Muscle of leg (tissue), 11 donors: ENCODE data around the gene DDAH2. TPM values are rescaled to one million over a fixed set of nuclear protein-coding genes. Genes with fewer than 3 reads are reported as not detected.
"Not testable (repeated sequence)": the region's sequence is repeated elsewhere in the genome, so short reads cannot be mapped to it uniquely, and the experiment has no call there.

ENCODE experiments used
- DNase-seq: peaks from one replicate; pipeline ENCODE4 v3.0.0; 2013
- H3K27ac ChIP-seq: one replicate; pipeline ENCODE4 v1.5.1; 2013; ENCODE audit warnings: mild to moderate bottlenecking, low read length, control low read depth
- H3K27me3 ChIP-seq: one replicate; pipeline ENCODE4 v1.6.1; 2013; ENCODE audit warnings: low read length; ENCODE audit not compliant: control insufficient read depth, insufficient read depth
- H3K36me3 ChIP-seq: one replicate; pipeline ENCODE4 v1.6.1; 2013; ENCODE audit warnings: low read length; ENCODE audit not compliant: control insufficient read depth, insufficient read depth
- H3K4me1 ChIP-seq: one replicate; pipeline ENCODE4 v1.6.1; 2013; ENCODE audit warnings: low read length; ENCODE audit not compliant: control insufficient read depth, insufficient read depth
- H3K4me3 ChIP-seq: one replicate; pipeline ENCODE4 v1.5.1; 2013; ENCODE audit warnings: low read length, control low read depth
- H3K9me3 ChIP-seq: replicated peaks from 2 replicates; pipeline ENCODE4 v1.6.1; 2013; ENCODE audit warnings: low read depth, low read length; ENCODE audit not compliant: control insufficient read depth
- WGBS: methylation state at CpG from one replicate; pipeline ENCODE4 v1.1.5; 2013; ENCODE audit warnings: missing lambda C conversion rate; ENCODE audit not compliant: insufficient coverage; 5-methylcytosine and 5-hydroxymethylcytosine counted together
- polyA plus RNA-seq, 8 donors: library from polyadenylated mRNA; unstranded; fragments of 120-200 nt; gene quantifications; one replicate each; pipeline versions ENCODE4 v1.2.1 to v1.2.3, GENCODE V29; 2013; ENCODE audit warnings: inconsistent platforms in 1 of 8, low replicate concordance in 1 of 8; ENCODE audit not compliant: insufficient read length in 8 of 8, insufficient read depth in 1 of 8
- total RNA-seq: library from RNA; stranded (reverse); fragments of 120-200 nt; gene quantifications from one replicate; pipeline ENCODE4 v1.2.4, GENCODE V29; 2013

DDAH2 gene
- total and polyA plus RNA-seq, 9 donors: 101 to 147 (median 133) TPM

DNA sequence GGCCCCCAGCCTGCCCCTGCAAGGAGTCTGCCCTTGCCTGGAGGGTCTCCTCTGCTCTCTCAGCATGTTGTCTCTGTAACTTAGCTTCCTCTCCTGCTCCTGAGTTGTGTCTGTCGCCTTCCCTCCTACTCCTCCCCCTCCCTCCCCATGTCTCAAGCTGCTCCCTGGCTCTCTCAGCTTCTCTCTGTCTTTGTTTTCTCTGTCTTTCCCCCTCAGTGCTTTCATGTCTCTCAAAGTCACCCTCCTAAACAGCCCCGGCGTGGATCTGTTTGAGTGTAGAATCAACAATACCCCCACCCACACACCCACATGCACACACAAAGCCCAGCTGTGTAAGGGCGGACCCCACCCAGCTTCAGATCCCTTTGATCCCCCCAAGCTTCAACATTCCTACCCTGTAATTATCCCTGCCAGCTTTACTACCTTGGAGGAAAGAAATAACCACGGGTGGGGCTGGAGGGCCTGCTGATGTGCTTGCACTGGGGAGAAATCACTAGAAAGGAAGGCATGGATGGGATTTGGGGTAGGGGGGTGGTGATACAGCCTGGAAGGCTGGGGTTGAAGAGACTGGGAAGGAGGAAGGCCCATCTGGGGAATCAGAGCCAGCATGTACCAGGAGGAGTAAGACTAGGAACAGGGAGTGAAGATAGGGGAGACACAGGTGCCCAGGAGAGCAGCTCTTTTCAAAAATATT lies 15.0 kb downstream of the DDAH2 start:
- Histone ChIP-seq H3K27me3 (no peaks in the 10 kb centered on the region), H3K4me1 (peaks cover 18% of the 10 kb centered on the region), H3K4me3 (no peak overlapping the region), H3K36me3 (no peaks in the 10 kb centered on the region), H3K9me3 (no peaks in the 10 kb centered on the region), H3K27ac (no peak overlapping the region)
- 44% methylated on average over 3 of the region's 5 CpGs for WGBS
- DNase-seq: no peak

DNA sequence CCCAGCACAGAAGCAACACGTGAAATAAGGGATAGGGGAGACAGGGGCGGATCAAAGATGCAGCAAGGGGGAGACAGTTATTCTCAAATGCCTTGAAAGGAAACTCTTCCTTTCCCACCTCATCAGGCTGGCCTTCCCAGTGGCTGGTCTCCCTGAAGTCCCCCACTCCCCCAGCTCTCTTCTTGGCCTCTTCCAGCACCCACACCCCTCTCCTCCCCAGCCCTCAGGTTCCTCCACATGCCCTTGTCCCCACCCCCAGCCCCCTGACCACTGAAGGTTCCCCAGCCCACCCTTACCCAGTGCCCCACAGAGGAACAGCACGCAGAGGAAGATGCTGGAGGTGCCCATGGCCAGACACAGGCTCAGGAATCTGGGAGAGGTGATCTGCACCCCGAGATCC lies 15.6 kb downstream of the DDAH2 start:
- no peaks in the 10 kb centered on the region for H3K36me3 ChIP-seq
- peaks cover 18% of the 10 kb centered on the region for H3K4me1 ChIP-seq
- WGBS: 40% methylated on average over 1 of the region's 4 CpGs
- no peaks in the 10 kb centered on the region for H3K27me3 ChIP-seq
- no peak for DNase-seq
- no peaks in the 10 kb centered on the region for H3K9me3 ChIP-seq
- no peak overlapping the region for H3K27ac ChIP-seq
- no peak overlapping the region for H3K4me3 ChIP-seq

DNA sequence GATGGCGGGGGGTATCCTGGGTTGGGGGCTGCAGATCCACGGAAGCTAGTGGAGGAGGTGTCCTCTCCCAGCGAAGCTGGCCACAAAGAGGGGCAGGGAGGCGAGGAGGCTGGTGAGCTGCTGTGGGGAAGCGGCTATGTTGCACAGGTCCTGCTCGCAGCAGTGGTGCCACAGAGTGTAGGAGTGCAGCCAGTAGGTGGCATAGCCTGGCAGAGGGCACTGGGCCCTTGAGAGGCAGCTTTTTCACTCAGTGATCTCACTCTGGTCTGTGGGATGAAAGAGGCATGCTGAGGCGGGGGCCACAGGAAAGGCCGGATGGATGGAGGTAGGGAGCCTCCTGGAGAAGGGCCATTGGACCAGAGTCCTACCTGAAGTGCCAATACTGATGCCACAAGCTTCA lies 16.8 kb downstream of the DDAH2 start:
- DNase-seq: no peak
- no peak overlapping the region for H3K4me3 ChIP-seq
- no peaks in the 10 kb centered on the region for H3K27me3 ChIP-seq
- H3K9me3 ChIP-seq: no peaks in the 10 kb centered on the region
- H3K27ac ChIP-seq: no peak overlapping the region
- 97% methylated on average over 7 of the region's 8 CpGs for WGBS
- peaks cover 18% of the 10 kb centered on the region for H3K4me1 ChIP-seq
- no peaks in the 10 kb centered on the region for H3K36me3 ChIP-seq

DNA sequence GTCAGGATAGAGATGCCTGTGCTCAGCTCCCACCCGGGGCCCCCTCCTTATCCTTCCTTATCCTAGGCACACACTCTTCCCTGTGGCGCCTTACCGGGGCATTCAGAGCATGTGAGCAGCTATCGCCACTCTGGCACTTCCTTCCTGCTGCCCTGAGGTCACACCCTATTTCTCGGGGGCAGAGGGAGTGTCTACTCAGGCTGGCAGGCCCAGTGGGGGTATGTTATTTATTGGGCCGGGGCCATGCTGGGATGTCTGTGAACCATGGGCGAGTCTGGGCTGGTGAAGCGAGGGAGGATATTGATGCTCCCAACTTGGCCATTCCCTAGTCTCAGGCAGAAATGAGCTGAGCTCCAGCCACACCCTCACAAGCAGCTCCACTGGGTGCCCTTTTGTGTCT lies 17.9 kb downstream of the DDAH2 start:
- Histone ChIP-seq H3K4me1 (peaks cover 18% of the 10 kb centered on the region), H3K36me3 (no peaks in the 10 kb centered on the region), H3K9me3 (no peaks in the 10 kb centered on the region), H3K4me3 (no peak overlapping the region), H3K27ac (no peak overlapping the region), H3K27me3 (no peaks in the 10 kb centered on the region)
- WGBS: no CpG with 5 or more reads among the region's 8 CpGs
- no peak for DNase-seq

DNA sequence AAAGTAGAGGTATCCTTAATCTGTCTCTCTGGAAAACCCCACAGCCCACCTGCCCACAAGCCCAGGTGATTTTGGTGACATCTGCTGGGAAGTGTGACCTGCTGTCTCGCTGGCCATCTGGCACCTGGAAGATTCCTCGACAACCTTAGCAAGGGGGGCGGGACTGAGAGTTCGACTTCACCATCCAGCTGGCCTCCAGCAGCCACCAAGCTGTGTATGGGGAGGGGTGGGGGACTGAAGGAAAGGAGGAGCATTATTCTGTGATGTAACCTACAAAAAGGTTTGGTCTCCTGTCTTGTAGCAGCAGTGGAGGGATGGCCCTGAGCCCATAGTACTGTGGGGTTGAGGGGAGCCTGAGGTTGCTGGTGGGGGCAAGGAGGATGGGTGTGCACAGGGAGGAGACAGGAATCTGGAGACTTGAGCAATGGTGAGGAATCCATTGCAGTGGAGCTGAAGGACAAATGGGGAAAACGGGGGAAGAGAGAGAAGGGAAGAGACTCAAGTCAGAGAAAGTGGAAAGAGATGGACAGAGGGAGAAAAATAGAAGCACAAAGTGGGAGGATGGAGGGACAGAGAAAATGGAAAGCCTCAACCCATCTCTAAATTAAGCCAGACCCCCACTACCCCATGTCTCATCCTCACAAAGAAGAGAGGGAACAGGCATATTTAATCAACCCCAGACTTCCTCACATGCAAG lies 18.4 kb downstream of the DDAH2 start:
- 59% methylated on average over 3 of the region's 5 CpGs for WGBS
- no peaks in the 10 kb centered on the region for H3K9me3 ChIP-seq
- no peak for DNase-seq
- H3K36me3 ChIP-seq: no peaks in the 10 kb centered on the region
- H3K27me3 ChIP-seq: no peaks in the 10 kb centered on the region
- H3K4me1 ChIP-seq: peaks cover 18% of the 10 kb centered on the region
- H3K27ac ChIP-seq: no peak overlapping the region
- H3K4me3 ChIP-seq: no peak overlapping the region

DNA sequence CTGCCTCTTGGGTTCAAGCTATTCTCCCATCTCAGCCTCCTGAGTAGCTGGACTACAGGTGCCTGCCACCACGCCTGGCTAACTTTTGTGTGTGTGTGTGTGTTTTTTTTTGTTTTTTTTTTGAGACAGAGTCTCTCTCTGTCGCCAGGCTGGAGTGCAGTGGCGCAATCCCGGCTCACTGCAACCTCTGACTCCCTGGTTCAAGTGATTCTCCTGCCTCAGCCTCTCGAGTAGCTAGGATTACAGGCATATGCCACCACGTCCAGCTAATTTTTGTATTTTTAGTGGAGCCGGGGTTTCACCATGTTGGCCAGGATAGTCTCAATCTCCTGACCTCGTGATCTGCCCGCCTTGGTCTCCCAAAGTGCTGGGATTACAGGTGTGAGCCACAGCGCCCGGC lies 19.9 kb downstream of the DDAH2 start:
- WGBS: 84% methylated on average over 8 of the region's 11 CpGs

DNA sequence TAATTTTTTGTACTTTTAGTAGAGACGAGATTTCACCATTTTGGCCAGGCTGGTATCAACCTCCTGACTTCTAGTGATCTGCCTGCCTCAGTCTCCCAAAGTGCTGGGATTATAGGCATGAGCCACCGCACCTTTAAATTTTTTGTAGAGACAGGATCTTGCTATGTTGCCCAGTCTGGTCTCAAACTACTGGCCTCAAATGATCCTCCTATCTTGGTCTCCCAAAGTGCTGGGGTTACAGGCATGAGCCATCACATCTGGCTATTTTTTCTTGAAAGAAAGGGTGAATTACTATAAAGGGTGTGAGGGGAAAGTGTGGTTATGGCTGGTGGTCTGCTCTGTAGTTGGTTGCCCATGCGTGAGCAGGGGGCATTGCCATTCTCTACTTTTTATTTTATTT lies 20.9 kb downstream of the DDAH2 start:
- peaks cover 5% of the 10 kb centered on the region for H3K4me1 ChIP-seq
- no peak overlapping the region for H3K4me3 ChIP-seq
- no peak for DNase-seq
- H3K27ac ChIP-seq: no peak overlapping the region
- H3K9me3 ChIP-seq: no peaks in the 10 kb centered on the region
- no peaks in the 10 kb centered on the region for H3K36me3 ChIP-seq
- WGBS: 94% methylated on average over 2 of the region's 3 CpGs
- no peaks in the 10 kb centered on the region for H3K27me3 ChIP-seq

More for the DNA sequence above, 19.9 kb downstream of the DDAH2 start:
- not testable (repeated sequence) for DNase-seq, H3K9me3 ChIP-seq, H3K27me3 ChIP-seq, H3K4me1 ChIP-seq, H3K4me3 ChIP-seq, H3K27ac ChIP-seq, H3K36me3 ChIP-seq

DNA sequence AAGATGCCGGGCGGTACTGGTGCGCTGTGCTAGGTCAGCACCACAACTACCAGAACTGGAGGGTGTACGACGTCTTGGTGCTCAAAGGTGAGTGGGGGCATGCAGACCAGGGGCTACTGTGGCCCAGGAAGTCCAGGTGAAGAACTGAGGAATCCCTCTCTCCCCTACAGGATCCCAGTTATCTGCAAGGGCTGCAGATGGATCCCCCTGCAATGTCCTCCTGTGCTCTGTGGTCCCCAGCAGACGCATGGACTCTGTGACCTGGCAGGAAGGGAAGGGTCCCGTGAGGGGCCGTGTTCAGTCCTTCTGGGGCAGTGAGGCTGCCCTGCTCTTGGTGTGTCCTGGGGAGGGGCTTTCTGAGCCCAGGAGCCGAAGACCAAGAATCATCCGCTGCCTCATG lies 21.4 kb downstream of the DDAH2 start:
- H3K27ac ChIP-seq: no peak overlapping the region
- no peak overlapping the region for H3K4me3 ChIP-seq
- WGBS: 81% methylated on average over 5 of the region's 10 CpGs
- H3K36me3 ChIP-seq: no peaks in the 10 kb centered on the region
- no peak for DNase-seq
- peaks cover 5% of the 10 kb centered on the region for H3K4me1 ChIP-seq
- H3K9me3 ChIP-seq: no peaks in the 10 kb centered on the region
- no peaks in the 10 kb centered on the region for H3K27me3 ChIP-seq

DNA sequence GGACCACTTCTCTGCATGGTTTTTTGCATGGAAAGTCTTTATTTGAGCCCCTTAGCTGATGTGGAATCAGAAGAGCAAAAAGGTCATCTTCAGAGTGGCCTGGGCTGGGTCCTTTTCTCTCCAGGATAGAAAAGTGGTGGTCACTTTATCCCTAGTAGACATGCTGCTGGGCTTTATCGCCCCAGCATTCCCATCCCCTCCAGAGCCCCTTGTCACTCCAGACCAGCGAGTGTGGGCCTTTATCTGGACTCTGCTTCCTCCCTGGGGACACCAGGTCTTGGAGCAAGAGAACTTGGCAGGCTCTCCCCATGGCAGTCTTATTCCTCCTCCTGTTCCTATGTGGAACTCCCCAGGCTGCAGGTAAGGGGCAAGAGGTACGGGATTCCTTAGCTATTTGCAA lies 22.5 kb downstream of the DDAH2 start, which contains the start of gene LY6G6F:
LY6G6F (plus strand) TSS at position 268 of the 400 bp plus-strand sequence; CDS start at position 309, 41 bp downstream.
- DNase-seq: no peak
- Histone ChIP-seq H3K4me3 (no peak within 1 kb of the TSS), H3K27me3 (no peaks in the 10 kb centered on the region), H3K27ac (no peak within 1 kb of the TSS), H3K9me3 (no peaks in the 10 kb centered on the region), H3K36me3 (no peaks in the 10 kb centered on the region), H3K4me1 (peaks cover 11% of the 10 kb centered on the region)
- 50% methylated on average over 2 of the region's 3 CpGs for WGBS

DNA sequence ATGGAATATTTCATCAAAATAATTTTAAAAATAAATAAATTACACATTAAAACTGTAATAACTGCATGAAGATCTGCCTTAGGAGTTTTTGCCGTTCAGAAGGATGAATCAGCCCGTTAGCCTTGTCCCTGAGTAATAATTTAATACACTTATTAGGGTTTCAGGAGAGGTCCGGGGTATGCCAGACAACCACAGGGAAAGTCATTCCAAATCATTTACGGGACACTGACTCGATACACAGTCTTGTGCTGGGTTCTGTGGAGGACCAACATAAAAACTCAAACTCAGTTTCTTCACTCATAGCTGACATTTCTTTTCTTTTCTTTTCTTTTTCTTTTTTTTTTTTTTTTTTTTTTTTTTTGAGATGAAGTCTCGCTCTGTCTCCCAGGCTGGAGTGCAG lies 23.2 kb downstream of the DDAH2 start:
- no peak overlapping the region for H3K27ac ChIP-seq
- H3K36me3 ChIP-seq: peaks cover 3% of the 10 kb centered on the region
- peaks cover 17% of the 10 kb centered on the region for H3K4me1 ChIP-seq
- DNase-seq: no peak
- WGBS: no CpG with 5 or more reads among the region's 6 CpGs
- no peaks in the 10 kb centered on the region for H3K9me3 ChIP-seq
- H3K27me3 ChIP-seq: no peaks in the 10 kb centered on the region
- no peak overlapping the region for H3K4me3 ChIP-seq
